ENCODE results near the gene ERRFI1.

ERRFI1 gene

DNA sequence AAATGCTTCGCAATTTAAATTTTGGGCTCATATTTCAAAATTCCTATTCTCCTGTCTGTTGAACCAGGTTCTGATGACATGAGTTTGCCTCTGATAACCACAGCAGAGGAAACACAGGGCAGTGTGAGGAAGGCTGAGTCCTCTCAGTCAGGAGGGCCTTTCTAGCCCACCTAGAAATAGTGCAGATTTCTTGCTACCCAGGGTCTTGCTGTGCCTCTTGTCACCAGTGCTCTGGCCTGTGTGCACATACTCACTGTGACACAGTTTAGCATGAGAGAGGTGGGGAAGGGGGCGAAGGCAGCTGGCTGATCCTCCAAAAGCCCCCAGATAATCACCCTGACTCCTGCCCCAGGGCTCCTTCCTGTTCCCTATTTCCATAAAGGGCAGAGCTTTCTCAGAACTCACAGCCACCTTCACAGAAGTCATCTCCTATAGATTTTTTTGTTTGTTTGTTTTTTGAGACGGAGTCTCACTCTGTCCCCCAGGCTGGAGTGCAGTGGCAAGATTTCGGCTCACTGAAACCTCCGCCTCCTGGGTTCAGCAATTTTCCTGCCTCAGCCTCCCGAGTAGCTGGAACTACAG, 23.7 kb downstream of the ERRFI1 start:
- no peak for DNase-seq

DNA sequence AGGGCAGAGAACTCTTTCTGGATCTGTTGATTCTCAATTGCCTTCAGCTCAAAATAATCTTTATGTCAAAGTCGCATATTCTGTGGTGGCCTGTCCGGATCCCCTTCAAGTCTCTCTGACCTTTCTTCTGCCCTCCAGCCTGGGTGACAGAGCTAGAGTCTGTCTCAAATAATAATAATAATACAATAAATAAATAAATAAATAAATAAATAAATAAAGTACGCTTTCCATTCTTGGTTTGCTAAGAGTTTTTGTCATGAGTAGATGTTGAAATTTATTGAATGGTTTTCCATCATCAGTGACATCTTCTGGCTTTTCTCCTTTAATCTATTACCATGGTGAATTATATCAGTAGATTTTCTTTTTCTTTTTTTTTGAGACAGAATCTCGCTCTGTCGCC, 30.7 kb downstream of the ERRFI1 start:
- DNase-seq: no peak

DNA sequence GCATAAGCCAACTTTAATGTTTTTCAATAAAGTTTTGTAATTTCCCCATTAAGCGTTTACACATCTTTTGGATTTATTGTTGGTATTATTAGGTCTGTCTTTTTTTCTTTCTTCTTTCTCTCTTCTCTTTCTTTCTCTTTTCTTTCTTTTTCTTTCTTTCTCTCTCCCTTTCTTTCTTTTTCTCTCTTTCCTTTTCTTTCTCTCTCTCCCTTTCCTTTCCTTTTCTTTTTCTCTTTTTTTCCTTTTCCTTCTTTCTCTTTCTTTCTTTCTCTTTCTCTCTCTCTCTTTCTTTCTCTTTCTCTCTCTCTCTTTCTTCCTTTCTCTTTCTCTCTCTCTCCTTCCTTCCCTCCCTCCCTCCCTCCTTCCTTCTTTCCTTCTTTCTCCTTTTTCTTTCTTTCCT, 31.3 kb downstream of the ERRFI1 start:
- DNase-seq: no peak

DNA sequence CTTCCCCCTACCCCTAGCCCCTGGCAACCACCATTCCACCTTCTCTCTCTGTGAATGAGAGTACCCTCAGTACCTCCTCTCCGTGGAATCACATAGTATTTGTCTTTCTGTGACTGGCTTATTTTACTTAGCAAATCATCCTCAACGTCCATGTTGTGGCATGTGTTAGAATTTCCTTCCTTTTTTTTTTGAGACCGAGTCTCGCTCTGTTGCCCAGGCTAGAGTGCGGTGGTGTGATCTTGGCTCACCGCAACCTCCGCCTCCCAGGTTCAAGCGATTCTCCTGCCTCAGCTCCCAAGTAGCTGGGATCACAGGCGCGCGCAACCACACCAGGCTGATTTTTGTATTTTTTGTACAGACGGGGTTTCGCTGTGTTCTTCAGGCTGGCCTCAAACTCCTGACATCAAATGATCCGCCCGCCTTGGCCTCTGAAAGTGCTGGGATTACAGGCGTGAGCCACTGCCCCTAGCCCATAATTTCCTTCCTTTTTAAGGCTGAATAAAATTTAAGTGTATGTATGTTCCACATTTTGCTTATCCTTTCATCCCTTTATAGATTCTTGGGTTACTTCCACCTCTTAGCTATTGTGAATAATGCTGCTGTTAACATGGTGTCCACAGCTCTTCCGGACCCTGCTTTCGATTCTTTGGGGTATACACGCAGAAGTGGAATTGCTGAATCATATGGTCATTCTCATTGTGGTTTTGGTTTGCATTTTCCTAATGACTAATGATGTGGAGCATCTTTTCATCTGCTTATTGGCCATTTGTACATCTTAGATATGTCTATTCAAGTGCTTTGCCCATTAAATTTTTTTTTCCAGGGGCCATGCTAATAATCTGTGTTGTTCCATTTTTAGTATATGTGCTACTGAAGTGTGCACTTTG, 32.3 kb downstream of the ERRFI1 start:
- DNase-seq: no peak

DNA sequence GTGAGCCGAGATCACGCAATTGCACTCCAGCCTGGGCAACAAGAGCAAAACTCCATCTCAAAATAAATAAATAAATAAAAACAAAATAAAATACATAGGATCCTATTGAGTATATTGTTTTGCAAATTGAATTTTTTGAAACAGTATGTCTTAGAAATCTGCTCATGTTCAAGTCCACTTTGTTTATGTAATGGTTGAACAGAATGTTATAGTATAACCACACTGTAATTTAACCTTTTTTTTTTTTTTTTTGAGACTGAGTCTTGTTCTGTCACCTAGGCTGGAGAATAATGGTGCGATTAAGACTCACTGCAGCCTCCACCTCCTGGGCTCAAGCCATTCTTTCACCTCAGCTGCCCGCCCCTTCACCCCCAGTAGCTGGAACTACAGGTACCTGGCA, 33.2 kb downstream of the ERRFI1 start:
- no peak for DNase-seq

DNA sequence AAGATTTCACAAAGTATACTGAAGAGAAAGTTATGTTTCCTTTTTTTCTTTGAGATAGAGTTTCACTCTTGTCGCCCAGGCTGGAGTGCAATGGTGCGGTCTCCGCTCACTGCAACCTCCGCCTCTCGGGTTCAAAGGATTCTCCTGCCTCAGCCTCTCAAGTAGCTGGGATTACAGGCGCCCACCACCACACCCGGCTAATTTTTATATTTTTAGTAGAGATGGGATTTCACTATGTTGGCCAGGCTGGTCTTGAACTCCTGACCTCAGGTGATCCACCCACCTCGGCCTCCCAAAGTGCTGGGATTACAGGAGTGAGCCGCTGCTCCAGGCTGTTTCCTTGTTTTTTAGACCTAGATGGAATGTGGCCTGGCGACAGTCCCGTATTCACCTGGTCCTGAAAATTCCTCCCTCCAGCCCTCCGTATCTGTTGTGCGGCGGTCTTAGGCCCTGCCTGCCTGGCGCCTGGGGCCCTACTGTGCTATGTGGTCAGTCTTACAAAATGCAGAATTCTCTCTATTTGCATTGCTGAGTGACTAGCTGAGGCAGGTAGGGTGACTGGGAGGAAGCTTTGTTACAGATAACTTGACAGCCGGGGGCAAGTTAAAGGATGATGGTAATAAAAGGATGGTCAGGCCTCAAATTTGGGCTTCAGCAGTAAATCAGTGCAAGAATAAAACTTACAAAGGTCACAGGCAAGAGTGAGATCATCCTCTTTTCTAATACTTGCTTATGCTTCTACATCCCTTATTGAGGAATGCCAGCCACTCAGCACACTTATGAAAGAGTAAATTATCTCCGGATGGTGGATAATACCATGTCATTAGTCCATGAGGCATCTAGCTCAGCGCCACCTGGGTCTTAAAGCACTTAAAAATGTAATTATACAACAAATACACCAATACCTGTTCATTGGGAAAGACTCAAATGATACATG, 34.3 kb downstream of the ERRFI1 start:
- DNase-seq: no peak

DNA sequence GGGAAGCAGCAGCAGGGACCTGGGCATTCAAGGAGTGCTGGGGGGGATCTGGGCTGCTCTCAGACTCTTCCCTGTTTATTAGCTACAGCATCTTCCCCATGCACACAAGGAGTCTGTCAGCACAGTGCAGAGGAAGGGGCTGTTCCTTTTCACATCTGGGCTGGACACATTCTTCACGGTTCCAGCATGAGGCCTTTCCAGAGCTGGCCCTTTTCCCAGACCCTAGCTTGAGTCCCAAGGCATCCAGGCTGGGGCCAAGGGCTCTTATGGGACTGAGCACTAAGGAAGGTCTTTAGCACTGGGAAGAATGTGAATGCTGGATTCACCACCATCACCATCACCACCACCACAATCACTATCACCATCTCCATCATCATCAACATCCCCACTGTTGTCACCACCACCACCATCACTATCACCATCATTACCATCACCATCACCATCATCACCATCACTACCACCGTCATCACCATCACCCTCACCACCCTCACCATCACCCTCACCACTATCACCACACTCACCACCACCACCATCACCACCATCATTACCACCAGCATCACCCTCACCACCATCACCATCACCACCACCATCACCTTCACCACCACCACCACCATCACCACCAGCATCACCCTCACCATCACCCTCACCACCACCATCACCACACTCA, 36.2 kb downstream of the ERRFI1 start:
- no peak for DNase-seq

DNA sequence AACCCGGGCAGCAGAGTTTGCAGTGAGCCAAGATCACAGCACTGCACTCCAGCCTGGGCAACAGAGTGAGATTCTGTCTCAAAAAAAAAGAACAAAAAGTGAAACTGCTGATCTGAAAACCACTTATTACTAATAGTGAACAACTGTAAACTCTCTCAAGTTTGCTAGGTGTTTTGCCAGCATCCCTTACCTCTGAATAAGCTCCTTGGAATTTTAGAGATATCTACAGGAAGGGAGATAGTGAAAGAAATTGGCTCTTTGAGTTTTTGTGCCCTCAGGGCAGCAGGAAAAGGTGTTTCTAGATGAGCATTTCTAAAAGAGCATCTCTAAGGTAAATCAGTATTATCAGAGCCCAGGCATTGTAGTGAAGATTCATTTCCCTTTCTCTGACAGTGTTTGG, 37.5 kb downstream of the ERRFI1 start:
- DNase-seq: no peak

DNA sequence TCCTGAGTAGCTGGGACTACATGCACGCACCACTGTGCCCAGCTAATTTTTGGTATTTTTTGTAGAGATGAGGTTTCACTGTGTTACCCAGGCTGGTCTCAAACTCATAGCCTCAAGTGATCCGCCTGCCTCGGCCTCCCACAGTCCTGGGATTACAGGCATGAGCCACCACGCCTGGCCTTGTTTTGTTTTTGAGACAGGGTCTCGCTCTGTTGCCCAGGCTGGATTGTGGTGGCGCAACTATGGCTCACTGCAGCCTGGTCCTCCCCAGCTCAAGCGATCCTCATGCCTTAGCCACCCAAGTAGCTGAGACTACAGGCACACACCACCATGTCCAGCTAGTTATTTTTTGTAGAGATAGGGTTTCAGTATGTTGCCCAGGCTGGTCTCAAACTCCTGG, 38.6 kb downstream of the ERRFI1 start:
- DNase-seq: no peak

DNA sequence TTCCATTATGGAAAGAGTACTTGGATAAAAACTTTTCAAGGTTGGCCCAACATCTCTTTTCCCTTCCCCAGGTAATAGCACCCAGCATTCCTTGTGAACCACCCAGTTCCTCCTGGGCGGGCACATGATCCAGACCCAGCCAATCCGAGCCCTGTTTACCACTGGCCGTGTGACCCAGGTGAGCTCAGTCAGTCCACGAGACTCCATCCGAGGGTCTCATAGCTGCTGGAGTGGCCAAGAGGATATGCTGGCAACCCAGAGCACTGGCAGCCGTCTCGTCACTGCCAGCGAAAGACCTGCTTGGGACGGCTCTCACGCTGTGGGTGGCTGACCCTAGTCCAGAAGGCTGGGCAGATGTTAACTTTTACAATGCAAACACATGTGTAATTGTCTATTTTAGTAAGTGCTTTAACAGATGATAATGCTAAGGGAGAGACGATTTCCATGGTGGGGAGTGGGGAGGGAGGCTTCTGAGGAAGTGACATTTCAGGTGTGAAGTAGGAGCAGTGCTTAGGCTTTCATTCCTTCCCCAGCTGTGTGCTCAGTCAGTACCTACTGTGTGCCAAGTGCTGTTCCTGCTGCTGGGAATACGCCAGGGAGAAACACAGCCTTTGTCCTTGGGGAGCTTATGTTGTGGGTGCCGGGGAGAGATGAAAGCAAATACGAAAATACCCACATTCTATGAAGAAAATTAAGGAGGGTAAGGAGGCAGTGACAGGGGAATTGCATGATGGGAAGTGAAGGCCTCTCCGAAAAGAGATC, 40.1 kb downstream of the ERRFI1 start:
- DNase-seq: no peak

DNA sequence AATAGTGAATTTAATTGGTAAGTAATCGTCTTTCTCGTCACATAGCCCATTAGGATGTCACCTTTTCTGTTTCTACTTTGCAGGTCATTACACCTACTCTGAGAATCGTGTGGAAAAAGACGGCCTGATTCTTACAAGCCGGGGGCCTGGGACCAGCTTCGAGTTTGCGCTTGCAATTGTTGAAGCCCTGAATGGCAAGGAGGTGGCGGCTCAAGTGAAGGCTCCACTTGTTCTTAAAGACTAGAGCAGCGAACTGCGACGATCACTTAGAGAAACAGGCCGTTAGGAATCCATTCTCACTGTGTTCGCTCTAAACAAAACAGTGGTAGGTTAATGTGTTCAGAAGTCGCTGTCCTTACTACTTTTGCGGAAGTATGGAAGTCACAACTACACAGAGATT, 41.3 kb downstream of the ERRFI1 start:
- no peak for DNase-seq

DNA sequence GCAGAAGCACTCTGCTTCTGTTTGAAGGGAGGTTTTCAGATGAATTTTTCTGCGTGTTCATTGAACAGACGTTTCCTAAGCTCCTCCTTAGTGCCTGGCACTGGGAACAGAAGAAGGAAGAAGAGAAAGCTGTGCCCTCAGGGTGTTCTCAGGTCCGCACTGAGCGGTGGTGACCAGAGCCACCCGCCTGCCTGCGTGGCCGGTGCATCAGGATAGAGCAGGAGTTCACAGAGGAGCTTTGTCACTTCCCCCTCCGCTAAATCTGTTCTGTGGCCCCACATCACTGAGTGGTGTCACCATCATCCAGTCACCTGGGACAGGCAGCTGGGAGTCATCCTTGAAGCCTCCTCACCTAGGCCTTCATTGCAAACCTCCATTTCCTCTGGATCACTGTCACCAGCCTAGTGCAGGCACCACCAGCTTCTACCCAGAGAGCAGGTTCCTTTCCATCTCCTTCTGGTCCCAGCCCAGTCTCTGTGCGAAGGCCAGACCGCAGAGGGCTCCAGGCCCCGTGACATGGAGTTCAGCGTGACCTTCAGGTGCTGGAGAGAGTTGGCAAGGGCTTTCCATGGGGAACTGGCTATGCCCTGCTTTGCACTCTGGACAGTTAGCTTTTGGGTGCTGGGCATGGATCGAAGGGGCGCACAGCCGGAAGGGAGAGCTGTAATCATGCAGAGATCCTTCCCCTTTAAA, 42.9 kb downstream of the ERRFI1 start:
- no peak for DNase-seq

DNA sequence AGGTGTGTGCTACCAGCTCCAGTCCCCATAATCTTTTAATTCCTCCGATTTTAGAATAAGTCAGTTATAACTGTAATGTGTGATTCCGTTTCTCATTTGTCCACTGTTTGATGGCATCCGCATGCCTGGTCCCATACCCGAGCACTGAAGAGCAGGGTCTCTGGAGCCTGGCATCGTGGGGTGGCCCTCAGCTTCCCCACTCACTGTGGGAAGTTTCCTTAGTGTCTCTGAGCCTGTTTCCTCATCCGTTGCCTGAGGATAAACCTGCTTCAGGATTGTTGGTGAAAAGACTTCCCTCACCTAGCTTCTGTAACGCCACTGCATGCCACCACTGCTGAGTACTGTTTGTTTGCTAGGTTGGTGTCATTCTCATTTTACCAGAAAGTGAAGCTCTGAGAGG, 45.1 kb downstream of the ERRFI1 start:
- no peak for DNase-seq

DNA sequence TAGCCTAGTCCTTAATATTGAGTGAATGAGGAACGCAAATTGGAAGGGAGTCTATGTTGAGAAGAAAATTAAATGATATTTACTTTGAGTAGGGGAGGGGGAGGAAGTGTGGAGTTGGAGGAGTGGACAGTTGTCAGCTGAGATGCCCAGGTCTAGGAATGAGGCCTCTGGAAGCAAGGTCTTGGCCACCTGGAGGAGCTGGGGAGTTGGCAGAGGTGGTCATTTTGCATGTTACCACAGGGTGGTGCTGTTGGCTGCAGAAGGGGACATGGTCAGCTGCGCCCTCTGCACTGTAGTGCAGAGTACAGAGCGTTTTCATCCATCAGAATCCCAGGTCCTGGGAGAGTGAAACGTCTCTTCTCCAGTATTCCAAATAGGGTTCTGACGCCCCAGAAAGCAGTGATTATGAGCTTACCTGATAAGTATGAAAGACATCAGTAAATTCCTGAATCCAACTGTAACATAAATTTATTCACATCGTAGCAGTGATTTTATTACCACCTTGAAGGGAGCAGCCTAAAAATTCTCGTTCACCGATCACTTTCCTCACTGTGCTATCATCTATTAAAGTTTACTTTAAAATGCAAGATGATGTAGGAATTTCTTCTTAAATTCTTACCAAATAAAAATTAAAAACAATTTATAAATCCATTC, 50.8 kb downstream of the ERRFI1 start:
- peak; percentile 42 for DNase-seq

DNA sequence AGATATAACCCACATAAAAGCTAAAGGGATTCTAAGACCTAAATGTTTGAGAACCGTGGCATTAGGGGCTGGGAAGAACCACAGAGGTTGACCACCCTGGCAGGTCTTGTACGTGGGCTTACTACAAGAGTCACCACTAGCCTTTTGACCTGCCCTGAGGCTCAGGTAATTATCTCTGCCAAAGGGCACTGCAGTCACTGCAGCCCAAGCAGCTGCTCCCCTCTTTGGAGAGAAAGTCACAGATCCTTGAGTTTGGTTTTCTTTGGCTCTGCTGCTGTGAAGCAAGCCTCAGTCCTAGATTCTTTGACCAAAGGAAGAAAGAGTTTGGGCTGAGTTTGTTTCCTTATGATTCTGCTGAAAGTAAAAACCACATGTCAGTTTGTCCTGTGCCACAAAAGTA, 53.0 kb downstream of the ERRFI1 start:
- no peak for DNase-seq

DNA sequence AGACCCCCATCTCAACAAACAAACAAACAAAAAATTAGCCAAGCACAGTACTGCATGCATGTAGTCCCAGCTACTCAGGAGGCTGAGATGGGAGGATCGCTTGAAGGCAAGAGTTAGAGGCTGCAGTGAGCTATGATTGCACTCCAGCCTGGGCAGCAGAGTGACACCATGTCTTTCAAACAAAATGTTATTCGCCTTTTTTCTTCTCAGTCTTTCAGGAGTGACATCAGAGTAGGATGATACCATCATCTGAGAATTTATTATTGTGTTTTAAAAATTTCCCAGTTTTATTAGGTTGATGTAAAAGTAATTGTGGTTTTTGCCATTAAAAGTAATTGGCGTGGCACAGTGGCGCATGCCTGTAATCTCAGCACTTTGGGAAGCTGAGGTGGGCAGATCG, 53.8 kb downstream of the ERRFI1 start:
- no peak for DNase-seq

DNA sequence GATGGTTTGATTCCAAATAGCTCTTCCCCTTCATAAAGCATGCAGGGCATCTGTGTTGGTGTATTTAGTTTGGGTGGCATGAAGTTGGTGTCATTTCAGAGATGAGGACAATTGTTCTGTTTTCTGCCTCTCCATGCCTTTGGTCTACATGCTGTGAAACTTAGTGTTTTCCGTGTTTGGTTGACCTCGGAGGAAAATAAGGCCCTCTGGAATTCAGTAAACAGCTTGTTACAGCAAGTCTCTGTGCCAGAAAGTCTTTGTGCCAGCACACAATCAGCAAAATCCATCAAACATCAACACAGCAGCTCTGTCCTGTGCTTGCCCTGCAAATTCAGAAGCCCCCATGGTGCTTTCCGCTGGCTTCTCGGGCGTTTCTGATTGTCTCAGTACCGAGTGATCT, 55.1 kb downstream of the ERRFI1 start:
- DNase-seq: no peak

DNA sequence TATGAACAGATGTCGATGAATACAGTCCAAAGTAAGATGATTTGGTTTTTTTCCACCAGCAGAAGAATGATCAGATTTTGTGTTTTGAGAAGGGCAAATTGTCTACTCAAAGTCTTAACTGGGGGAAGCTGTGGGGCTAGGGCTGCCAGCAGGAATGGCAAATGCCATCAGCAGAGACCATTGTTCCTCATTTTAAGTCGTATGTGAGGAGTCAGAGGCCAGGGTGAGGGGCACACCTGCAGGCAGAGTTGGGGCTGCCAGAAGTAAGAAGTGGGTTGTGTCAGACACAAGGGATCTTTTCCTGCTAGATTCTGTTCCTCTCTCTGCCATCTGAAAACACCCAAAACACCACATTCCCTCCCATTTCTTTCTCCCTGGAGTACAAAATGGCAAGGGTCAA, 55.9 kb downstream of the ERRFI1 start:
- DNase-seq: no peak

DNA sequence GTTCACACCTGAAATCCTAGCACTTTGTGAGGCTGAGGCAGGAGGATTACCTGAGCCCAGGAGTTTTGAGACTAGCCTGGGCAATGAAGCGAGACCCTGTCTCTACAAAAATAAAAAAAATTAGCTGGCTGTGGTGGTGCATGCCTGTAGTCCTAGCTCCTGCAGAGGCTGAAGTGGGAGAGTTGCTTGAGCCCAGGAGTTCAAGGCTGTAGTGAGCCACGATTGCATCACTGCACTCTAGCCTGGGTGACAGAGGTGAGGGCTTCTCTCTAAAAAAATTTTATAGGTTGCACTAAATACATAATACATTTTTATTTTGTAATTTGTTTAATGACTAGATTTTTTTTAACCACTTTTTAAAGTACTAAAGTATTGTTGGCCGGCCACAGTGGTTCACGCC, 58.5 kb downstream of the ERRFI1 start:
- no peak for DNase-seq

DNA sequence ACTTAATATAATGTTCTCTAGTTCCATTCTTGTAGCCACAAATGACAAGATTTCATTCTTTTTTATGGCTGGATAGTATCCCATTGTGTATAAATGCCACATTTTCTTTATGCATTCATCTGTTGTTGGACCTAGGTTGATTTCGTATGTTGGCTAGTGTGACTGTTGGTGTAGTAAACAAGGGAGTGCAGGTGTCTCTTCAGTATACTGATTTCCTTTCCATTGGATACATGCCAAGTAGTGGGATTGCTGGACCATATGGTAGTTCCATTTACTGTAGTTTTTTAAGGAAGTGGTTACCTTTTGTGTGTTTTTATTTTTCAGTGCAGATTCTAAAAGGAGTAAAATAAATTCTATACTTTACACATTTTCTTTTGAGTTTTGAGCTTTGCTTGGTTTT, 58.9 kb downstream of the ERRFI1 start:
- DNase-seq: no peak

DNA sequence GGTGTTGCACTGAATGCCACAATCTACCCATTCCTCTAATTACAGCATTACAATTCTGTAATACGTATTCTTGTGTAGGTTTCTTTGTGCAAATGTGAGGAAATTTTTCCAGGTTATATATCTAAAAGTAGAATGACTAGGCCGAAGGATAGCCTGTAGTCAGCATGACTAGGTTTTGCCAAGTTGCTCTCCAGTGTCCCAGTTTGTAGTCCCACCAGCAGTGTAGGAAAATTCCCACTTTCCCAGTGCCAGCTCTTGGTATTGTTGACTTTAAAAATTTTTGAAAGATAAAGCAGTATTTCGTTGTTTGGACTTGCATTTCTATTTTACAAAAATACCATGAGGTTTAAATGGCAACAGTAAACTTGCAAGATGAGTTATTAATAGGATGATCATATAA, 61.6 kb downstream of the ERRFI1 start:
- no peak for DNase-seq
